A549 (cell line): ENCODE measurements around the gene KLHL29.

Source experiments
- HOXA7 ChIP-seq: fragments of 250-450 bp; sonication (Bioruptor Pico); IDR thresholded peaks from 2 replicates; pipeline ENCODE4 v1.5.0; 2020; ENCODE audit warnings: mild to moderate bottlenecking, moderate library complexity
- HOXB13 ChIP-seq: fragments of 250-450 bp; sonication (Bioruptor Pico); IDR thresholded peaks from 2 replicates; pipeline ENCODE4 v1.5.0; 2020; ENCODE audit warnings: low read depth, mild to moderate bottlenecking, moderate library complexity
- JUN ChIP-seq, 2 experiments: fragments of >200 bp; sonication (Bioruptor Twin); formaldehyde crosslinking; IDR thresholded peaks; 2 replicates in 1 of 2; 3 replicates in 1 of 2; pipeline ENCODE4 v1.6.1; 2016 to 2017
- PHF8 ChIP-seq: fragments of 200-600 bp; sonication (generic); IDR thresholded peaks from 2 replicates; pipeline ENCODE4 v1.6.1; 2016; ENCODE audit warnings: low read depth, mild to moderate bottlenecking, antibody characterized with exemption, moderate library complexity, borderline replicate concordance
- POLR2A ChIP-seq: IDR thresholded peaks from 2 replicates; pipeline ENCODE4 v1.6.1; 2012; ENCODE audit warnings: mild to moderate bottlenecking, low read length
- SMC3 ChIP-seq: fragments of >200 bp; sonication (Bioruptor Twin); formaldehyde crosslinking; IDR thresholded peaks from 3 replicates; pipeline ENCODE4 v1.6.1; 2018; ENCODE audit warnings: inconsistent platforms
- TF ChIP-seq, protein P1 (sequence below): IDR thresholded peaks from 2 replicates; pipeline ENCODE4 v1.6.1; 2012
- TF ChIP-seq, protein P2 (sequence below): fragments of >200 bp; sonication (Bioruptor Twin); formaldehyde crosslinking; IDR thresholded peaks from 3 replicates; pipeline ENCODE4 v1.5.1; 2016

DNA sequence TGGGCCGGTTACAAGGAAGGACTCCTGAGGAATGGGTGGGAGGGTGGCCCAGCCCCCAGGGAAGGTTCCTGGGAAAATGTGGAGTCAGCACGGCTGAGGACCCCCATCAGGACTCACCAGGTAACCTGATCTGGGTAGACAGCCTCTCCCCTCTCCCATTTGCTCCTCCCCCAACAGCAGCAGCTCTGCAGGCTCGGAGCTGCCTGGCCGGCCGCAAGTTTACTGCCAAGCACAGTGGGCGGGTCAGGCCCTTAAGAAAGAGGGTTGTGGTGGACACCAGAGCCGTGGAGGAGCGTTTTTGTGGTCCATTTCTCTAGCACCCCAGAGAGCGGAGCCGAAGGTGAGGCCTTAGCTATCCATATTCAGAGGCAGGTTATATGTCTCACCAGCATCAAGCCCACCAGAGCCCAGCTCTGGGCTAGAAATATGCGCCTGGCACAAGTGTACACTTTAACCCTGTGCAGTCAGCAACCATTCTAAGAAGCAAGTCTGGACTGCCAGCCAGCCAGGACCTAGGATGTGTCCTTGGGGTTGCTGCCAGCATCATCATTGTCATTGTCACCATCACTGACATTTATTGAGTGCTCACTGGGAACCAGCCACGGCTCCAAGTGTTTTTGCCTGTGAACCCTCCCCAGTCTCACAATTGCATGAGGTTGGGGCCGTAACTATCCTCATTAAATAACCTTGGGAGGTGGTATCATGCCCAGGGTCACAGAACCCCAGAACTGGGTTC lies 190.1 kb downstream of the KLHL29 start:
- no peak for TF ChIP-seq JUN (IDR thresholded peaks at IDR 0.05)
- no peak for TF ChIP-seq POLR2A
- no peak for TF ChIP-seq SMC3
- TF ChIP-seq, protein P1, sequence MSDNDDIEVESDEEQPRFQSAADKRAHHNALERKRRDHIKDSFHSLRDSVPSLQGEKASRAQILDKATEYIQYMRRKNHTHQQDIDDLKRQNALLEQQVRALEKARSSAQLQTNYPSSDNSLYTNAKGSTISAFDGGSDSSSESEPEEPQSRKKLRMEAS = no peak
- no peak for TF ChIP-seq PHF8
- TF ChIP-seq, protein P2, sequence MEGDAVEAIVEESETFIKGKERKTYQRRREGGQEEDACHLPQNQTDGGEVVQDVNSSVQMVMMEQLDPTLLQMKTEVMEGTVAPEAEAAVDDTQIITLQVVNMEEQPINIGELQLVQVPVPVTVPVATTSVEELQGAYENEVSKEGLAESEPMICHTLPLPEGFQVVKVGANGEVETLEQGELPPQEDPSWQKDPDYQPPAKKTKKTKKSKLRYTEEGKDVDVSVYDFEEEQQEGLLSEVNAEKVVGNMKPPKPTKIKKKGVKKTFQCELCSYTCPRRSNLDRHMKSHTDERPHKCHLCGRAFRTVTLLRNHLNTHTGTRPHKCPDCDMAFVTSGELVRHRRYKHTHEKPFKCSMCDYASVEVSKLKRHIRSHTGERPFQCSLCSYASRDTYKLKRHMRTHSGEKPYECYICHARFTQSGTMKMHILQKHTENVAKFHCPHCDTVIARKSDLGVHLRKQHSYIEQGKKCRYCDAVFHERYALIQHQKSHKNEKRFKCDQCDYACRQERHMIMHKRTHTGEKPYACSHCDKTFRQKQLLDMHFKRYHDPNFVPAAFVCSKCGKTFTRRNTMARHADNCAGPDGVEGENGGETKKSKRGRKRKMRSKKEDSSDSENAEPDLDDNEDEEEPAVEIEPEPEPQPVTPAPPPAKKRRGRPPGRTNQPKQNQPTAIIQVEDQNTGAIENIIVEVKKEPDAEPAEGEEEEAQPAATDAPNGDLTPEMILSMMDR = no peak
- TF ChIP-seq HOXA7 = no peak
- TF ChIP-seq HOXB13 (CRISPR knock-in tag) = no peak
